ENCODE results near the gene FAM186B.

DNA sequence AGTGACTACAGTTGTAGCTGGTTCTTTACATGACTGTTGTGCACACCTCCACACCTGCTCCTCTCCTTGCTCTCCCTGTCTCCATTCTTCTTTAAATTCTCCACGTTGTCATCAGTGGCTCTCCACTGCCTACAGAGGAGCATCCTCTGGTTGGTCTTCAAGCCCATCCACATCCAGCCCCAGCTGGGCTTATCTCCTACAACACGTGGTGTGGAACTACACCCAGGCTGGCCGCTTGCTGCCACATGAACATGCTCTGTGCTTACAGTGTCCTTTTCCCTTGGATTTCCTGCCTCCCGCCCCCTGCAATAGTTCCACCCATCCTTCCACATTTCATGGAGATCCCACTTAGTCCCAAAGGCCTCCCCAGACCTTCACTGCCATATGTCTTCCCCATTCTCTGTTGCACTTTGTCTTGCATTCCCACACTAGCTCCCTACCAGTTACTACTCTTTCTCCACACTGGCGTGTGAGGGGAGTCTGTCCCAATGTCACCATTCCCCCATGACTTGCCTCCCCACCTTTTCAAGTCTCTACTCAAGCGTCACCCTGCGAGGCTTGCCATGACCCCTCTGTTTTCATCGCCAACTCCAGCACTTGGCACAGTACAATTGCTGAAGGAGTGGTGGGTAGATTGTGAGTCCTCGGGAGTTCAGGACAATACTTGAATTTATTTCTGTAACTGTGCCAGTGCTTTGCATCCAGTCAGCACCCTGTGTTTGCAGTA is 27.7 kb downstream of the FAM186B start:
- TF ChIP-seq CTCF (IDR thresholded peaks at IDR 0.05; ENCODE audit: insufficient read depth, low read depth, low read length): no peak
- TF ChIP-seq EZH2 (IDR thresholded peaks at IDR 0.05; ENCODE audit: insufficient read depth, low read length): no peak
